SH-SY5Y (cell line): ENCODE results near the gene CAMTA1.

Experiments used
- GATA2 ChIP-seq: IDR thresholded peaks from 2 replicates; pipeline ENCODE4 v1.6.1; 2011; ENCODE audit warnings: mild to moderate bottlenecking, low read depth, low read length
- GATA3 ChIP-seq: IDR thresholded peaks from 2 replicates; pipeline ENCODE4 v1.6.1; 2011; ENCODE audit warnings: low read depth, mild to moderate bottlenecking, low read length, moderate library complexity

DNA sequence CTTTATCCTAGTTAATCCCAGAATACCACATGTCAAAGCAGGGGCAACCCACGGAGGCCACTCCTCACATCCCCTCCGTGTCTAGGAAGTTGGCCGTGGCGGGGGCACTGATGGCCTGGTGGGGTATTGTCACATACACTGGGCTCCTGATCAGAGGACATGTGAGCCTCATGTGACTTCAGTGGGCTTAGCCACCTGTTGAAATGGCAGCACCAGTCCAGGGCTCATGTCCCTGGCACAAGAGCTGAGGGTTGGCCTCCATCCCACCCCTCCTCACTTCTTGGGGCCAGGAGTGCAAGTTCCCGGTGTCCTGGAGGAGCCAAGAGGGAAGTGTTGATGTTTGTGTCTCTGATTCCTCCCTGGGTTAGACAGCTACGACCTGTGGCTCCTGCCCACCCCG, 313.4 kb downstream of the CAMTA1 start:
- TF ChIP-seq GATA2 (no peak), GATA3 (no peak)
